ENCODE results near the gene DOCK10. TPM values are rescaled to one million over a fixed set of nuclear protein-coding genes. Genes with fewer than 3 reads are reported as not detected.

DOCK10 gene
- total and polyA plus RNA-seq, 9 of the 15 experiments (the other 6 are each of a cell fraction or from before 2014, with no cell fraction given) = 0.01 to 0.87 (median 0.18) TPM

DNA sequence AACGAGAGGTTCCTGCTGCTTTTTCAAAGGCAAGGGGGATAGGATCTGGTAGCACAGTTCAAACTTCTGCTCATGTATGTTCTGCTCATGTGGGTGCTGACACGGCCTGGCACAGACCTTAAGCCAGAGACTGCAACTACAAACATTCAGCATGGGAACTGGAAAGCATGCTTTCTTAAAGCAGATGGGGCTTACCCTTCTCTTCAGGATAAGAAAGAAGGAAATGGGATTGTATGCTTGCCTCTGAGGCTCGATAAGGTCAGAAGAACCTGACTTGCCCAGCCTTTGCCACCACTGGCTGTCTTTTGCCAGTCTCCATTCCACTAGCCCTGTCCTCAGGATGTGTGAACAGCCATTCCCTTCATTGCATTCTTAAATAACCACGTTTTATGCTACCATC lies 10.7 kb downstream of the DOCK10 start:
- H3K4me1 ChIP-seq (replicated peaks in 1 of 2; ENCODE audit: control insufficient read depth in 2 of 2, insufficient read depth in 2 of 2, low read length in 2 of 2) = no peaks in the 10 kb centered on the region
- WGBS (ENCODE audit: insufficient coverage, low coverage, missing lambda C conversion rate) = 0% methylated on average over 3 of the region's 4 CpGs
- H3K4me3 ChIP-seq = no peak overlapping the region
- H2AFZ ChIP-seq (ENCODE audit: low read depth, low read length) = no peak overlapping the region
- no peaks in the 10 kb centered on the region; the same call in 1 of the 2 replicates for H3K9me3 ChIP-seq (replicated peaks; ENCODE audit: control insufficient read depth, insufficient read depth, low read depth, low read length)
- H3K4me2 ChIP-seq (ENCODE audit: insufficient read depth, low read length) = no peak overlapping the region
- no peaks in the 10 kb centered on the region for H3K9me1 ChIP-seq (ENCODE audit: control insufficient read depth, insufficient read depth, low read length)
- DNase-seq (ENCODE audit: extremely low read depth in 1 of 4, low spot score in 3 of 4) = no peak
- no peaks in the 10 kb centered on the region for H3K27me3 ChIP-seq (ENCODE audit: control insufficient read depth in 2 of 2, insufficient read depth in 2 of 2, low read length in 2 of 2)
- POLR2A ChIA-PET = no interaction called here
- TF ChIP-seq, protein P1, sequence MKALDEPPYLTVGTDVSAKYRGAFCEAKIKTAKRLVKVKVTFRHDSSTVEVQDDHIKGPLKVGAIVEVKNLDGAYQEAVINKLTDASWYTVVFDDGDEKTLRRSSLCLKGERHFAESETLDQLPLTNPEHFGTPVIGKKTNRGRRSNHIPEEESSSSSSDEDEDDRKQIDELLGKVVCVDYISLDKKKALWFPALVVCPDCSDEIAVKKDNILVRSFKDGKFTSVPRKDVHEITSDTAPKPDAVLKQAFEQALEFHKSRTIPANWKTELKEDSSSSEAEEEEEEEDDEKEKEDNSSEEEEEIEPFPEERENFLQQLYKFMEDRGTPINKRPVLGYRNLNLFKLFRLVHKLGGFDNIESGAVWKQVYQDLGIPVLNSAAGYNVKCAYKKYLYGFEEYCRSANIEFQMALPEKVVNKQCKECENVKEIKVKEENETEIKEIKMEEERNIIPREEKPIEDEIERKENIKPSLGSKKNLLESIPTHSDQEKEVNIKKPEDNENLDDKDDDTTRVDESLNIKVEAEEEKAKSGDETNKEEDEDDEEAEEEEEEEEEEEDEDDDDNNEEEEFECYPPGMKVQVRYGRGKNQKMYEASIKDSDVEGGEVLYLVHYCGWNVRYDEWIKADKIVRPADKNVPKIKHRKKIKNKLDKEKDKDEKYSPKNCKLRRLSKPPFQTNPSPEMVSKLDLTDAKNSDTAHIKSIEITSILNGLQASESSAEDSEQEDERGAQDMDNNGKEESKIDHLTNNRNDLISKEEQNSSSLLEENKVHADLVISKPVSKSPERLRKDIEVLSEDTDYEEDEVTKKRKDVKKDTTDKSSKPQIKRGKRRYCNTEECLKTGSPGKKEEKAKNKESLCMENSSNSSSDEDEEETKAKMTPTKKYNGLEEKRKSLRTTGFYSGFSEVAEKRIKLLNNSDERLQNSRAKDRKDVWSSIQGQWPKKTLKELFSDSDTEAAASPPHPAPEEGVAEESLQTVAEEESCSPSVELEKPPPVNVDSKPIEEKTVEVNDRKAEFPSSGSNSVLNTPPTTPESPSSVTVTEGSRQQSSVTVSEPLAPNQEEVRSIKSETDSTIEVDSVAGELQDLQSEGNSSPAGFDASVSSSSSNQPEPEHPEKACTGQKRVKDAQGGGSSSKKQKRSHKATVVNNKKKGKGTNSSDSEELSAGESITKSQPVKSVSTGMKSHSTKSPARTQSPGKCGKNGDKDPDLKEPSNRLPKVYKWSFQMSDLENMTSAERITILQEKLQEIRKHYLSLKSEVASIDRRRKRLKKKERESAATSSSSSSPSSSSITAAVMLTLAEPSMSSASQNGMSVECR (CRISPR knock-in tag; IDR thresholded peaks at IDR 0.05) = no peak
- TF ChIP-seq, protein P2, sequence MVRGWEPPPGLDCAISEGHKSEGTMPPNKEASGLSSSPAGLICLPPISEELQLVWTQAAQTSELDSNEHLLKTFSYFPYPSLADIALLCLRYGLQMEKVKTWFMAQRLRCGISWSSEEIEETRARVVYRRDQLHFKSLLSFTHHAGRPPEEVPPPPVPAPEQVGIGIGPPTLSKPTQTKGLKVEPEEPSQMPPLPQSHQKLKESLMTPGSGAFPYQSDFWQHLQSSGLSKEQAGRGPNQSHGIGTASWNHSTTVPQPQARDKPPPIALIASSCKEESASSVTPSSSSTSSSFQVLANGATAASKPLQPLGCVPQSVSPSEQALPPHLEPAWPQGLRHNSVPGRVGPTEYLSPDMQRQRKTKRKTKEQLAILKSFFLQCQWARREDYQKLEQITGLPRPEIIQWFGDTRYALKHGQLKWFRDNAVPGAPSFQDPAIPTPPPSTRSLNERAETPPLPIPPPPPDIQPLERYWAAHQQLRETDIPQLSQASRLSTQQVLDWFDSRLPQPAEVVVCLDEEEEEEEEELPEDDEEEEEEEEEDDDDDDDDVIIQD (CRISPR knock-in tag; IDR thresholded peaks at IDR 0.05) = no peak
- no TSS peak for BruUV-seq (replicated peaks)
- H3K36me3 ChIP-seq (ENCODE audit: control insufficient read depth, insufficient read depth, low read length) = no peaks in the 10 kb centered on the region
- CTCF ChIA-PET (ENCODE audit: low intra/inter-chr PET ratio) = no interaction called here
- no peak overlapping the region for H3K9ac ChIP-seq (ENCODE audit: insufficient read depth in 1 of 2, low read depth in 2 of 2, low read length in 2 of 2)
- no peaks in the 10 kb centered on the region for H4K20me1 ChIP-seq (replicated peaks; ENCODE audit: control insufficient read depth, insufficient read depth, low read length)
- intact Hi-C loops (cut with micrococcal nuclease) (no loop called here), in situ Hi-C loops (cut with MboI) (no loop called here)
- no peak overlapping the region for H3K27ac ChIP-seq (ENCODE audit: extremely low read depth, low read depth, low read length)
- H3K79me2 ChIP-seq (ENCODE audit: control insufficient read depth, insufficient read depth, low read length) = no peaks in the 10 kb centered on the region
- FAIRE-seq = no peak
- ATAC-seq = no peak

All from K562 (cell line).